SJCRH30 (cell line): ENCODE data around the gene FSTL1. TPM values are rescaled to one million over a fixed set of nuclear protein-coding genes. Genes with fewer than 3 reads are reported as not detected.

Experiments used
- DNase-seq, 2 experiments: peaks; one replicate each; pipeline ENCODE4 v3.0.0-alpha.2; 2015 to 2020
- H3K27ac ChIP-seq: fragments of 250-450 bp; sonication (Bioruptor Pico); 2 replicates; pipeline ENCODE4 v1.5.1; 2020; ENCODE audit warnings: mild to moderate bottlenecking, moderate library complexity
- H3K27me3 ChIP-seq: fragments of 250-450 bp; sonication (Bioruptor Pico); 2 replicates; pipeline ENCODE4 v1.5.1; 2020; ENCODE audit warnings: mild to moderate bottlenecking, moderate library complexity
- H3K36me3 ChIP-seq: fragments of 250-450 bp; sonication (Bioruptor Pico); 2 replicates; pipeline ENCODE4 v1.5.1; 2020; ENCODE audit warnings: mild to moderate bottlenecking, moderate library complexity
- H3K4me1 ChIP-seq: fragments of 250-450 bp; sonication (Bioruptor Pico); 2 replicates; pipeline ENCODE4 v1.5.1; 2020; ENCODE audit warnings: mild to moderate bottlenecking, moderate library complexity
- H3K4me3 ChIP-seq: fragments of 250-450 bp; sonication (Bioruptor Pico); 2 replicates; pipeline ENCODE4 v1.5.1; 2020; ENCODE audit warnings: mild to moderate bottlenecking, moderate library complexity
- H3K9me3 ChIP-seq: fragments of 250-450 bp; sonication (Bioruptor Pico); replicated peaks from 2 replicates; pipeline ENCODE4 v1.5.1; 2020; ENCODE audit warnings: mild to moderate bottlenecking, moderate library complexity
- total RNA-seq: library from RNA; depleted of rRNA; stranded (reverse); fragments of >200 nt; shearing (Covaris generic); gene quantifications from 2 replicates; pipeline ENCODE4 v1.2.3, GENCODE V29; 2014

The FSTL1 gene
- total RNA-seq, 1 experiment from 2014 or later, result 164 TPM

- no peak for DNase-seq
- H3K4me1 ChIP-seq, result no peaks in the 10 kb centered on the region; the same call in 1 of the 2 replicates
- H3K36me3 ChIP-seq, result peaks cover 3% of the 10 kb centered on the region; the same call in 1 of the 2 replicates
- no peaks in the 10 kb centered on the region for H3K9me3 ChIP-seq
- no peak overlapping the region for H3K27ac ChIP-seq
- no peak overlapping the region for H3K4me3 ChIP-seq
- H3K27me3 ChIP-seq, result no peaks in the 10 kb centered on the region
Measured at GRCh38 chr3:120424506-120424905, 26.3 kb downstream of the FSTL1 start.

DNA sequence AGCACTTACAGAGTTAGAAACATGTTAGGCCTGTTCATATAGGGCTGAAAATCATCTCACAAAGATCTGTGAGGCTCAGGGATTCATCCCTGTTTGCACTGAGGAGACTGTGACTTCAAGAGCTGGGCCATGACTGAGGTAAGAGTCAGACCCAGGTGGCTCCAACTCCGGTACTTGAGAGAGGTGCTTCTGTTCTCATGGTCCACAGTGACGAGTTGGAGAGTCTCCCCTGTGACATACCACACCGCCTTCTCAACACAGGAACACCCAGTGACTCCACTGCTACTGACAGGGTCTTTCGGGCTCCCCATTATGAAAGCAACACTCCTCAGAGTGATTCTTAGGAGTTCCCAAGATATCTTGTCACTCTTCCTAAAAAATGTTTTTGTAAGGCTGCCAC is 27.4 kb downstream of the FSTL1 start:
- Histone ChIP-seq H3K4me3 (no peak overlapping the region), H3K4me1 (no peaks in the 10 kb centered on the region; the same call in 1 of the 2 replicates), H3K9me3 (no peaks in the 10 kb centered on the region), H3K27ac (no peak overlapping the region), H3K27me3 (no peaks in the 10 kb centered on the region), H3K36me3 (peaks cover 3% of the 10 kb centered on the region; the same call in 1 of the 2 replicates)
- no peak for DNase-seq

- no peaks in the 10 kb centered on the region; the same call in 1 of the 2 replicates for H3K4me1 ChIP-seq
- H3K36me3 ChIP-seq, result 0 out of 2 replicates have a peak, but pooled peaks cover 3% of the 10 kb centered on the region
- DNase-seq, result no peak
- no peaks in the 10 kb centered on the region for H3K9me3 ChIP-seq
- H3K27me3 ChIP-seq, result no peaks in the 10 kb centered on the region
- H3K27ac ChIP-seq, result no peak overlapping the region
- no peak overlapping the region for H3K4me3 ChIP-seq
Measured at GRCh38 chr3:120421926-120422325, 28.9 kb downstream of the FSTL1 start.

GRCh38 chr3:120420928-120421551 is 29.8 kb downstream of the FSTL1 start:
- H3K4me1 ChIP-seq, result no peaks in the 10 kb centered on the region; the same call in 1 of the 2 replicates
- no peak overlapping the region; the same call in 1 of the 2 replicates for H3K27ac ChIP-seq
- no peaks in the 10 kb centered on the region for H3K36me3 ChIP-seq
- H3K4me3 ChIP-seq, result no peak overlapping the region
- H3K27me3 ChIP-seq, result no peaks in the 10 kb centered on the region
- H3K9me3 ChIP-seq, result no peaks in the 10 kb centered on the region
- DNase-seq, result peak in 1 of 2 experiments; percentile 32

GRCh38 chr3:120420360-120420759 is 30.4 kb downstream of the FSTL1 start:
- H3K27me3 ChIP-seq, result no peaks in the 10 kb centered on the region
- DNase-seq, result no peak
- no peak overlapping the region for H3K27ac ChIP-seq
- H3K36me3 ChIP-seq, result peaks cover 1% of the 10 kb centered on the region; the same call in 1 of the 2 replicates
- no peaks in the 10 kb centered on the region for H3K9me3 ChIP-seq
- no peak overlapping the region for H3K4me3 ChIP-seq
- no peaks in the 10 kb centered on the region; the same call in 1 of the 2 replicates for H3K4me1 ChIP-seq

DNA sequence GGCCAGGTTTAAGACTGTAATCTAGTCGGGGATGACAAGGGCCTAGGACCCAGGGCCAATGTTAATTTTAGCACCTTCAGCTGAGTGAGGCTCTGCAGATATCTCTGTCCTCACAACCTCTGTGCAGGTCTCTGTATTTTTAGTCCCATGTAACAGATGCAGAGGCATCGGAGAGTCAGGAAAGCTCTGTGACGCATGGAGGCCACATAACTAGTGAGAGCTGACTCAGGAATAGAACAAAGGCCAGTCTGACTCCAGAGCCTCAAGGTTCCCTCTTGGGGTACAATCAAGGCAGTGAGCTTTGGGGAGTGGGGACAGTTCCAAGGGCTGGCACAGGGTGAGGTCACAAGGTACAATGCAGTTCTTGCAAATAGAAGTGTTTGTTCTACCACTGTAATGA is 31.0 kb downstream of the FSTL1 start:
- no peak for DNase-seq
- Histone ChIP-seq H3K9me3 (no peaks in the 10 kb centered on the region), H3K36me3 (peaks cover 4% of the 10 kb centered on the region; the same call in 1 of the 2 replicates), H3K27me3 (no peaks in the 10 kb centered on the region), H3K4me1 (no peaks in the 10 kb centered on the region; the same call in 1 of the 2 replicates), H3K27ac (no peak overlapping the region), H3K4me3 (no peak overlapping the region)

DNA sequence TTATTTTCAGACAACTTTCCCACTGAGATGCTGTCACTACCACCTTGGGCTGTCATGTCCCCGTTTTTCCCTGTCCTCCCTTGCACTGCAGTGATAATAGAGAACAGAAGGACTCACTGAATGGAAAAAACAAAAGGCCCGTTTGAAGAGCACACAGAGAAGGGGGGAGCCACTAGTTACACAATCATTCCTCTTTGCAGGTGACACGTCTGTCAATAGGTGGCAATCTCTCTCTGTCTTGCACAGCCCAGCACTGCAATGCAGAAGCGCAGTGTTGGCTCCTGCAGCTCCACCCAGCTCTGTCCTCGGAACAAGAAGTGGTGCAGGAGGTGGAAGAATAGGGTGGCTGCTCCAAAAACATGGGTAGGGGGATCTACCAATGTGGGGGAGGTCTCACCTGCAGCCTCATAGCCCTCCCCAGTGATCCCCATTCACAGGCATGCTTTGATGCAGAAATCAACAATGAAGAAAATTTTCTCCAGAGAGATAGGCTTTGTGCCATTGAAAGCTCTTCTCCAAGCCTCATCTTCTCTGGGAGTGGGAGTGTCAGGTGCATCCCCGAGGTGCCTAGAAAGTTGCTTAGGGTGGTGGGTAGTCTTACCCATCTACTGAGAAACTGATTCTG is 31.8 kb downstream of the FSTL1 start:
- Histone ChIP-seq H3K36me3 (peaks cover 4% of the 10 kb centered on the region; the same call in 1 of the 2 replicates), H3K4me3 (no peak overlapping the region), H3K27me3 (no peaks in the 10 kb centered on the region), H3K27ac (no peak overlapping the region), H3K4me1 (no peaks in the 10 kb centered on the region; the same call in 1 of the 2 replicates), H3K9me3 (no peaks in the 10 kb centered on the region)
- DNase-seq, result peak; percentile 34 to 54

GRCh38 chr3:120418446-120418845 is 32.3 kb downstream of the FSTL1 start:
- Histone ChIP-seq H3K36me3 (peaks cover 4% of the 10 kb centered on the region; the same call in 1 of the 2 replicates), H3K27me3 (no peaks in the 10 kb centered on the region), H3K27ac (no peak overlapping the region), H3K4me3 (no peak overlapping the region), H3K4me1 (no peaks in the 10 kb centered on the region; the same call in 1 of the 2 replicates), H3K9me3 (no peaks in the 10 kb centered on the region)
- no peak for DNase-seq

- Histone ChIP-seq H3K36me3 (peaks cover 8% of the 10 kb centered on the region), H3K27me3 (no peaks in the 10 kb centered on the region), H3K4me1 (no peaks in the 10 kb centered on the region; the same call in 1 of the 2 replicates), H3K9me3 (no peaks in the 10 kb centered on the region), H3K4me3 (peak overlapping the region; percentile 42), H3K27ac (peak overlapping the region; percentile 20)
- DNase-seq, result peak; percentile 93 to 97
Measured at GRCh38 chr3:120417272-120417911, 33.4 kb downstream of the FSTL1 start.

DNA sequence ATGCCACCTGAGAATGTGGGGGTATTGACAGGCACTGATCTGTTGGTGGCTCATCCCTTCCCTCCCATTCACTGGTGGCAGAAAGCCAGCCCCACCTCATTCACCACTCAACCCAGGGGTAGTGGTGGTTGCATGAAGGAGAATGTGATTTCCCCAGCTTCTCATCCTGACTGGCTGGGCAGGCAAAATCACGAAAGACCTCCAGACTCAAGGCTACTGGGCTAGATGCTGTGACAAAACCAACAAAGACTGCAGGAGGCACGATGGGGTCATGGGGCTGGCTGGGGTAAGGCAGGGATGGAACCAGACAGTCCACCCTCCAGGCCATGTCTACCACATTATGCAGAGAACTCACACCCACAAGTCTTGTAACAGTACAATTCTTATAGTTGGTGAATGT is 33.9 kb downstream of the FSTL1 start:
- no peak for DNase-seq
- H3K27ac ChIP-seq, result no peak overlapping the region
- no peaks in the 10 kb centered on the region for H3K27me3 ChIP-seq
- peaks cover 10% of the 10 kb centered on the region for H3K36me3 ChIP-seq
- H3K9me3 ChIP-seq, result no peaks in the 10 kb centered on the region
- no peak overlapping the region for H3K4me3 ChIP-seq
- no peaks in the 10 kb centered on the region; the same call in 1 of the 2 replicates for H3K4me1 ChIP-seq

DNA sequence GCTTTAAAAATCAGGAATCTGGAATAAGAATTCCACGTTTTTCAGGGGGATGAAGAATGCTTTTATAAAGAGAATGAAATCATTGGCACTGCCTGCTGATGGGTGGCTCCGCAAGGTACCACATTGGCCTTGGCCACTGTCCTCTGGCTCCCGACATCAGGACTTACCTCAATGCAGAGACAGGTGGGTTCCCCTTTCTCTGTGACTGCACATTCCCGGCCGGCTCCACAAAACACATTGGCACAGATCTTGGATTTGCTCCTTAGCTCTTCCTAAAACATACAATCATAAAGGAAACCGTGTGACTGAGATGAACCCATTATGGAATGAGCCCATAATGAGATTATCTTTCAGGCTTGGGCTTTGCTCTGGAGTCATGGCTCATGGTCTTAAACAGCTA is 35.0 kb downstream of the FSTL1 start:
- no peaks in the 10 kb centered on the region for H3K27me3 ChIP-seq
- no peaks in the 10 kb centered on the region for H3K4me1 ChIP-seq
- H3K4me3 ChIP-seq, result no peak overlapping the region
- H3K36me3 ChIP-seq, result peaks cover 21% of the 10 kb centered on the region
- H3K9me3 ChIP-seq, result no peaks in the 10 kb centered on the region
- no peak for DNase-seq
- no peak overlapping the region for H3K27ac ChIP-seq

DNA sequence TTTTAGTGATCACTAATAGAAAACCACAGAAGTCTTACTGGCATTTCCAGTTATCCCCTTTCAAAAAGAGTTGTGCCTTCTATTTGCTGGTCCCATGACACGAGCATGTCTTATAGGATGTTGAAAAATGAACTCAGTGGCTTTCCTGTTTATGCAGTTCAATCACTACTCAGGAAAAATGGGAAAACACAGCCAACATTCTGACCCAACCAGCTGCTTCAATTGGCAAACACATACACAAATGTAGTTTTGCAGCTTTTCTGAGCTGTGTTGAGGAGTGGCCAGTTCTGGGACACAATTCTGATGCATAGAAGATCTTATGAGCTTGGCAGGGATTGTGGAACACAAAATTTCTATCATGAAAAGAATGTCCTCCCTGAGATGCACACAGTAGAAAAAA is 40.3 kb downstream of the FSTL1 start:
- no peak for DNase-seq
- Histone ChIP-seq H3K27me3 (no peaks in the 10 kb centered on the region), H3K9me3 (no peaks in the 10 kb centered on the region), H3K4me1 (no peaks in the 10 kb centered on the region), H3K36me3 (peaks cover 52% of the 10 kb centered on the region), H3K27ac (no peak overlapping the region), H3K4me3 (no peak overlapping the region)

DNA sequence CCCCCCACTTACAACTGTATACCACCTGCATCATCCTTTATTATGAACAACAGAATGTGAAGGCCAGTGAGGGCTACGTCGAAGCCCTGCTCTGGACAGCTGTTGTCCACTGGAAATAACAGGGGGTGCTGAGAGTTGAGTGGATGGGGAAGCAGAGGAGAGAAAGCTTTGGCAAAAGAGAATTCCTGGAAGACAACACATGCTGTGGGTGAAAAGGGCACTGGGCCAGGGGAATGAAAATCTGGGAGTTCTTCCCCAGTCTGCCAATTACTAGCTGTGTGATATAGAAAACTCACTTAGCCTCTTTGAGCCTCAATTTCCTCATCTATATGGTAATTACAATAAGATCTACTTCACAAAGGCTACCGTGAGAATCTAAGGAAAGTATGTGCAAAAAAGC is 40.7 kb downstream of the FSTL1 start:
- Histone ChIP-seq H3K9me3 (no peaks in the 10 kb centered on the region), H3K4me1 (no peaks in the 10 kb centered on the region), H3K36me3 (peaks cover 51% of the 10 kb centered on the region), H3K27me3 (no peaks in the 10 kb centered on the region), H3K27ac (no peak overlapping the region), H3K4me3 (no peak overlapping the region)
- DNase-seq, result no peak

DNA sequence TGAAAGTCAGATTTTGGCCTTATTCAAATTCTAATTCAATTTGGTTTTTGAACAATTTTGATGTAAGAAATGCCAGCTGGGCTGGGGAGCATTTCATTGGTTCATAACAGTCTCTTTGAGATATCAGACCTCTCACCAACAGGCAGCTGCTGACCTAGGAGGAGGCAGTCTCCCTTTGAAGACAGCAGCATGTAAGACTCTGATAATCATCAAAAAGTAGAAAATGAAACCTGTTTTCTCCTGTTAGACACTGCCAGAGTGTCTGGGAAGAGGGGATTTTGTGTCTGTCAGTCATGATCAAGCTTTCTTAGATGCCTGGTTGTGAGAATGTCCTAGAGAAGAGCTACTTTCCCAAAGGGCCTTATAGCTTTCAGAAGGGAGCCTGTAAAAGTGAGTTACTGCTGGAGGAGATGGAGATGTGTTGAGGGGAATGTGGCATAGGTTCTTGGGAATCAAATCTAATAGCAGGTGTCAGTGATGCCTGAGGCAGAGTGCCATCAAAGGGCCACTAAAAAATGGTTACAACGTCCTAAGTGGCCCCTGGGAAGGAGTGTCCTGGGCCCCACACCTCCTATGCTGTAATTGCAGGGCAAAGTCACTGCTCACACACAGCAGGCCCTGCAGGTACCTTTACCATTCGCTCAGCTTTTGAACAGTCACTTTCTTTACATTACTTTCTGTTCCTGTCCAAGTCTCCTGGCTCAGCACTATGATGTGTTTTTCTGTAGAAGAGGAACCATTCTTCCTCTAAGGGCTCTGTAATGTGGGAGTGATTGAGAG is 43.1 kb downstream of the FSTL1 start:
- no peaks in the 10 kb centered on the region for H3K4me1 ChIP-seq
- H3K9me3 ChIP-seq, result no peaks in the 10 kb centered on the region
- no peak overlapping the region for H3K4me3 ChIP-seq
- H3K27me3 ChIP-seq, result no peaks in the 10 kb centered on the region
- DNase-seq, result no peak
- H3K27ac ChIP-seq, result no peak overlapping the region
- peaks cover 67% of the 10 kb centered on the region for H3K36me3 ChIP-seq
